LNCAP (cell line): ENCODE measurements around the gene E2F3.

Experiments
- TF ChIP-seq, protein P1 (sequence below): fragments of 450-650 bp; IDR thresholded peaks from 2 replicates; pipeline ENCODE4 v1.5.1; 2017; ENCODE audit warnings: mild to moderate bottlenecking

The E2F3 gene

DNA sequence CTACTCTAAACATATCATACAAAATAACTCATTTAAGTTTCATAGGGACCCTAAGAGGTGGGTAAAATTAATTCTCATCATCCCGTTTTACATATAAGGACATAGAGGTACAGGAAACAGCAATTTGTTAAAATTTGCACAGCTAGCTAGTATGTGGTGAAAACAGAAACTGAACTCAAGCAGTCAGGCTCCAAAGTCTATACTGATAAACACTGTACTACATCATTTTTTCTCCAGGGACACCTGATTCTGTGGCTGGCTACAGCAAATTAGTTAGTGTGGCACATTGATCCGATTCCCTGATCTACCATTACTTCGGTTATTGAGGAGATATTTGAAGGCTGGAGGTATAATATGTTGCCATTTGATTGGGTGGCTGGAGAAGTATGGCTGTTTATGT is 36.2 kb upstream of the E2F3 start:
- TF ChIP-seq, protein P1, sequence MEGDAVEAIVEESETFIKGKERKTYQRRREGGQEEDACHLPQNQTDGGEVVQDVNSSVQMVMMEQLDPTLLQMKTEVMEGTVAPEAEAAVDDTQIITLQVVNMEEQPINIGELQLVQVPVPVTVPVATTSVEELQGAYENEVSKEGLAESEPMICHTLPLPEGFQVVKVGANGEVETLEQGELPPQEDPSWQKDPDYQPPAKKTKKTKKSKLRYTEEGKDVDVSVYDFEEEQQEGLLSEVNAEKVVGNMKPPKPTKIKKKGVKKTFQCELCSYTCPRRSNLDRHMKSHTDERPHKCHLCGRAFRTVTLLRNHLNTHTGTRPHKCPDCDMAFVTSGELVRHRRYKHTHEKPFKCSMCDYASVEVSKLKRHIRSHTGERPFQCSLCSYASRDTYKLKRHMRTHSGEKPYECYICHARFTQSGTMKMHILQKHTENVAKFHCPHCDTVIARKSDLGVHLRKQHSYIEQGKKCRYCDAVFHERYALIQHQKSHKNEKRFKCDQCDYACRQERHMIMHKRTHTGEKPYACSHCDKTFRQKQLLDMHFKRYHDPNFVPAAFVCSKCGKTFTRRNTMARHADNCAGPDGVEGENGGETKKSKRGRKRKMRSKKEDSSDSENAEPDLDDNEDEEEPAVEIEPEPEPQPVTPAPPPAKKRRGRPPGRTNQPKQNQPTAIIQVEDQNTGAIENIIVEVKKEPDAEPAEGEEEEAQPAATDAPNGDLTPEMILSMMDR, result no peak

DNA sequence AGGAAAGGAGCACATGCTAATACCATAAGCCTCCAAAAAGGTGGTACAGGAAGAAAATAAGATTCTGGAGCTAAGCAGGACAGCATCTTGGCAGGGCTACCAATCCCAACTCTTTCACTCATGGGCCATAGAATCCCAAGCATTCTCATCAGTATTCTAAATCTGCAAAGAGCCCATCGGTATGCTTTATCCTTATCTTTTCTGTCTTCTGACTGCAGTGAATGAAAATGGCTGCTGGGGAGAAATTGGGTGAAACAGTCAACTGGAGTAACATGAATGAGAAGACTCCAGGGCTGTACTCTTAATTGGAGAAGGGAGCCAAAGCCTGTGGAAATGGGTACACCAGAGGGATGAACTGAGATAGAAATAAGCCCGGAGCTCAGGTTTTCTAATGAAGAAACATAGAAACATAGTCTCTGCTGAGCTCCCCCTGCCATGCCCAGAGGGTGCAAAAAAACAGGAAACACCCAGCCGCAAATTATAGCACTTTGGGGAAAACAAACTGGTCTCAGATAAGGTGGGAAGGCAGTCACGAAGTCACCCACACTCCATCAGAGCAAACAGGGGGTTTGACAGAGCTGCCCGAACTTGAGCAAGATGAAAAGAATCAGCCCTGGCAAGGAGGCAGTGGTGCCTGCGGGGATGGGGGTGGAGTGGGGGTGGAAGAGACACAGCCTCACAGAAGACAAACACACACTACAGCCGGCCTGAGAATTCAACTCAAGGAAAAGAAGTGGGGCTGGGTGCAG is 35.4 kb upstream of the E2F3 start:
- TF ChIP-seq, protein P1, result no peak

DNA sequence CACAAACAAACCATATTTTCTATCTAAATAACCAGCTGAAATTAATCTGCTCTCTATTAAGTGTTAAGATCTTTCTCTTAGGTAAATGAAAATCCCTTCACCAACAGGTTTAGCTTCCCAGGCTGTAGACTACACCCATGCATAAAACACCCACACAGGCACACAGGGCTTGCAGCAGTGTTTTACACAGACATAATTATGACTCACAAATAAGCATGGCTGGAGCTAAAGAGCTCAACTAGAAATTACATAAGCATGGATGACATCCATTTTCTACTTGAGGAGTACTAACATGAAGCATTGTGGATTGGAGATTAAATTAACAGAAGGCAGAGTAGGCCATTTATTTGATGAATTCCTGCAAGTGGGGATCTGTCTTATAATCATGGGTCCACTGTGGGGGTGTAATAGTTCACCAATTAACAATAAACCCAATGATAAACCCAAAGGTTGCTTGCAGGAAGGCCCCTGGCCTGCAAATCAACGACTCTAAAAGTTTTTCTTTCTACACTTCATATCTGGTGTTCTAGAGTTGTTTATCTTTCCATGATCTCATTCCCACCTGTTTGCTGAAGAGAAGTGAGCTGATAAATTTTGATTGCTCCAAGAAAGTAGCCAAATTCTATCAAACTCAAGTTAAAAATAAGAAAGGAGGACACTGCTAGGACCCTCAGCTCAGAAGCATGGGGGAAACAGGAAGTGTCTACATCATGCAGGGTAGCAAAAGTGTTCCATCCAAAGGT is 33.8 kb upstream of the E2F3 start:
- TF ChIP-seq, protein P1, result no peak

DNA sequence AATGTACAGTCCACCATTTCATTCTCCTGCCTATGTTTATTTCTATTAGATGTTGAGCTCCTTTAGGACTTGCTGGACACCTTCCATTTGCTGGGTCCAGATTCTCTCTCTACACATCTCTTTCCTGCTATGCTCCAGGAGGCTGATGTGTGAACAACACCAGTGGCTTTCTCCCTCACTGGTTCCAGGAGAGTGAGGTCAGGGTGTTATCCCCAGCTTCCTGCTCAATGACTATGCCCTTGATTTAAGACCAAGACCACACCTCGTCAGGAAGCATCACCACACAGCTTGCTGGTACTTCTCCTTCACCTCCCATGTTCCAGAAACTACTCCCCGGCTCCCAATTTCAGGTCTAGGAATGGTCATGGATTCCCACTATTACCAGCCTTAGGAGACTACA is 31.3 kb upstream of the E2F3 start:
- TF ChIP-seq, protein P1, result no peak

DNA sequence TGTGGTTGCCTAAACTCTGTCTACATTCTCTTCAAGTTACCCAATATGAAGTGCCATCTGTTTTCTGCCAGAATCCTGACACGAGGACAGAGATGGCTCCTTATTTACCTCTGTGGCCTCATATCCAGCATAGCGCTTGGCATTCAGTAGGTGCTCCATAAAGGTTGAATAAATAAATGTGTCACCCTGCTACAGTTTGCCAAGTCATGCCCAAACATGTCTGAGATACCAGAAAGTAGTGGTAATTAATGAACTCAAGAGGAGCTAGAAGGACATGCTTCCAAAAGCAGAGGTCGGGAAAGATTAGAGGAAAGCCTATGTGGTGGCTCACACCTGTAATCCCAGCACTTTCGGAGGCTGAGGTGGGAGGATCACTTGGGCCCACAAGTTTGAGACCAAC is 30.9 kb upstream of the E2F3 start:
- TF ChIP-seq, protein P1, result no peak

DNA sequence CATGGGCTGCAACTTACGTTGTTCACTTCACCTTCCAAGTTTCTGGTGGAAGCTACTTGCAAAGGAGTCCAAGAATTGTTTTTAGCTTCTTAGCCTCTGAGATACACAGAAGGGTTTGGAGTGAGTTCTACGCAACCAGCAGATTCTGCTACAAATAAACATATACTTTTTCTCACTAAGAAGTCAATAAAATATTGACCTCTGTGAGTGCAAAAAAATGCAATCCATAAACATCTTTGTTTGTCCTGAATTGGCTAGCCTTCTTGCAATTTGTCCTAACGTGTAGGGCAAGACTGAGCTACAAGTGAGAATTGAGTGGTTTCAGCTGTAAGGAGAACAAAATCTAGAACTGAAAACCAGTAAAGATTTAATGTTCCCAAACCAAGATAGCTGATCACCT is 26.2 kb upstream of the E2F3 start:
- TF ChIP-seq, protein P1, result no peak

DNA sequence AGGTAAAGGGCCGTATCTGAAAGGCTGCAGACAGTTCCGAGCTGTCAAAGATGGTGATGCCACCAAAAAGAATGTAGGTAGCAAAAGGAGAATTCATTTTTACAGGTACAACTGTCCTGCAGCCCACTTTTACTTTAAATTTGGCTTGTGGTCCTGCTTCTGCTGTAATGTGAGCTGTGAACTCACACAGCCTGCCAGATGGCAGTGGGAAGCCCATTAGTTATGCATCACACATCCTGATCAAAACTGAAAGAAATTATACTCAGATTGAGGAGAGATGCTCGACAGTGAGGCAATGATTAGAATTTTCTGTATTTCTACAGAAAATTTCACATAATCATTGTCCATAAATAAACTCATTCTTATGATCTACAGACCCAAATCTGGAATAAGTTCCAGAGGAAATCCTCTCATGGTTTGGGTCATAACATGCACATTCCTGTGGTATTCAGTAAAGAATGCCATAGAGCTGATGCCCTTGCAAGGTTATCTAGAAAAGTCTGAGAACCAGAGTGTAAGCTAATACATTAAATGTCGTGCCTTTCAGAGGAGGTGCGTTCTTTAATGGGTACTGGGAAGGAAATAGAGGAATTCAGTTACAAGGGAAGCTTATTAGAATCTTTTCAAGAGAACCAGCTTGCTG is 23.9 kb upstream of the E2F3 start:
- TF ChIP-seq, protein P1, result no peak
